HCT116 (cell line): ENCODE measurements around the gene PIK3IP1.

ENCODE experiments used
- CEBPB ChIP-seq: IDR thresholded peaks from 2 replicates; pipeline ENCODE4 v1.6.1; 2012; ENCODE audit warnings: low read depth
- CTCF ChIP-seq, 3 experiments: fragments of 200-600 bp in 1 of 3; sonication (generic) in 1 of 3; IDR thresholded peaks in 2 of 3; conservative IDR thresholded peaks in 1 of 3; 2 replicates each; pipeline ENCODE4 v1.5.1; 2012 to 2017; ENCODE audit warnings: low read depth in 2 of 3, low read length in 2 of 3, antibody characterized with exemption in 1 of 3, borderline replicate concordance in 1 of 3, control low read depth in 1 of 3, mild to moderate bottlenecking in 1 of 3, mixed read lengths in 1 of 3, mixed run types in 1 of 3, moderate library complexity in 1 of 3; ENCODE audit not compliant: insufficient read depth in 1 of 3
- EZH2 ChIP-seq: fragments of 200-600 bp; sonication (generic); IDR thresholded peaks from 2 replicates; pipeline ENCODE4 v1.6.1; 2017; ENCODE audit warnings: antibody characterized with exemption, mixed run types
- POLR2A ChIP-seq: IDR thresholded peaks from 2 replicates; pipeline ENCODE4 v1.7.0; 2011; ENCODE audit warnings: borderline replicate concordance; ENCODE audit not compliant: insufficient read depth, insufficient read length; ENCODE audit errors: extremely low read depth
- POLR2AphosphoS5 ChIP-seq: IDR thresholded peaks from 2 replicates; pipeline ENCODE4 v1.6.1; 2011; ENCODE audit warnings: mild to moderate bottlenecking, low read depth, low read length, moderate library complexity
- SIN3A ChIP-seq: IDR thresholded peaks from 2 replicates; pipeline ENCODE4 v1.6.1; 2012; ENCODE audit warnings: low read depth
- SP1 ChIP-seq: IDR thresholded peaks from 2 replicates; pipeline ENCODE4 v1.6.1; 2012; ENCODE audit warnings: low read depth
- ZFX ChIP-seq: fragments of 450-650 bp; IDR thresholded peaks from 2 replicates; pipeline ENCODE4 v1.6.1; 2017
- TF ChIP-seq, protein P1 (sequence below): IDR thresholded peaks from 2 replicates; pipeline ENCODE4 v1.6.1; 2012

DNA sequence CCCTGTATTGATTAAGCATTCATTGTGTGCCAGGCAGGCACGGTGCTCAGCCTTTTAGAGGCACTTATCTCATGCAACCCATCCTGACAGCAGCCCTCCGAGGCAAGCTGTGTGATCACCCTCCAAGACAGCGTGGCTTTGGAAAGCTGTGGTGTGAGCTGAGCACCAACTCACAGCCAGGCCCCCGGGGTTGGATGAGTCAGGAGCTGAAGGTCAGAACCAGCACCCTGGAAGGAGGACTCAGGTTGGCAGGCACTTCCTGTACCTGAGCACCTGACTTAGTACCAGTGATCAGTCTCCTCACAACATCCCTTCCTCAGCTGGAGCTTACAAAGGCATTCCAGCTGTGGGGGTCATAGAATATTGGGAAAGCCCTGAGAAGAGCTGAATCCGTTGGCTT is 44.9 kb upstream of the PIK3IP1 start:
- TF ChIP-seq POLR2A (no peak), ZFX (no peak), EZH2 (no peak), POLR2AphosphoS5 (no peak), CTCF (IDR thresholded peaks at IDR 0.05 in 2 of 3, conservative IDR thresholded peaks at IDR 0.05 in 1 of 3; ENCODE audit: borderline replicate concordance in 1 of 3, insufficient read depth in 1 of 3, low read depth in 2 of 3, low read length in 2 of 3) (no peak), CEBPB (no peak), SIN3A (no peak), SP1 (no peak)
- TF ChIP-seq, protein P1, sequence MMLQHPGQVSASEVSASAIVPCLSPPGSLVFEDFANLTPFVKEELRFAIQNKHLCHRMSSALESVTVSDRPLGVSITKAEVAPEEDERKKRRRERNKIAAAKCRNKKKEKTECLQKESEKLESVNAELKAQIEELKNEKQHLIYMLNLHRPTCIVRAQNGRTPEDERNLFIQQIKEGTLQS, result no peak
